CD4-positive, alpha-beta T cell (primary cell): Measurements from ENCODE around the gene DNAAF1. TPM values are rescaled to one million over a fixed set of nuclear protein-coding genes. Genes with fewer than 3 reads are reported as not detected.

ENCODE experiments used
- ATAC-seq: fragments of 200-7000 bp; cut with Tn5 transposase; one replicate; pipeline ENCODE4 v1.10.0; 2022; ENCODE audit warnings: mild to moderate bottlenecking; ENCODE audit not compliant: poor library complexity
- CTCF ChIA-PET: fragments of 350-600 bp; sonication (Branson Sonifier 250); formaldehyde crosslinking; loops from one replicate; lab custom pipeline; 2021; ENCODE audit warnings: antibody characterized with exemption, inconsistent platforms; lab: Charles Lee
- POLR2A ChIA-PET: fragments of 350-600 bp; sonication (Branson Sonifier 250); formaldehyde crosslinking; loops from one replicate; lab custom pipeline; 2021; ENCODE audit warnings: antibody characterized with exemption, inconsistent platforms; lab: Charles Lee
- DNase-seq, 14 experiments: peaks; one replicate each; pipeline ENCODE4 v3.0.0-alpha.2; 2013 to 2020; ENCODE audit warnings: mixed read lengths in 2 of 14
- H3K27ac ChIP-seq, 2 donors: one replicate each; pipeline versions ENCODE4 v1.5.1 to v1.7.0; 2013; ENCODE audit warnings: low read length in 2 of 2, low read depth in 1 of 2, mild to moderate bottlenecking in 1 of 2
- H3K27me3 ChIP-seq, 2 experiments: 1 replicate in 1 of 2; 2 replicates in 1 of 2; pipeline versions ENCODE4 v1.6.1 to v1.7.0; 2013; ENCODE audit warnings: low read length in 2 of 2, control low read depth in 1 of 2, mild to moderate bottlenecking in 1 of 2, moderate library complexity in 1 of 2; ENCODE audit not compliant: insufficient read depth in 2 of 2, control insufficient read depth in 1 of 2
- H3K36me3 ChIP-seq: one replicate; pipeline ENCODE4 v1.6.1; 2013; ENCODE audit warnings: low read length, control low read depth; ENCODE audit not compliant: insufficient read depth
- H3K4me1 ChIP-seq: one replicate; pipeline ENCODE4 v1.6.1; 2013; ENCODE audit warnings: low read length, control low read depth; ENCODE audit not compliant: insufficient read depth
- H3K4me3 ChIP-seq: one replicate; pipeline ENCODE4 v1.5.1; 2013; ENCODE audit warnings: mild to moderate bottlenecking, low read length, moderate library complexity
- H3K9me3 ChIP-seq, 2 experiments: 1 replicate in 1 of 2; 2 replicates in 1 of 2; pipeline versions ENCODE4 v1.6.1 to v1.7.0; 2013; ENCODE audit warnings: low read length in 2 of 2, mild to moderate bottlenecking in 2 of 2, control low read depth in 1 of 2, moderate library complexity in 1 of 2; ENCODE audit not compliant: control insufficient read depth in 1 of 2, insufficient read depth in 1 of 2
- H3K27ac Mint-ChIP-seq: one replicate; pipeline ENCODE4 v1.8.0; 2020; ENCODE audit warnings: mixed read lengths
- H3K27me3 Mint-ChIP-seq: one replicate; pipeline ENCODE4 v1.8.0; 2021; ENCODE audit warnings: mixed read lengths
- H3K36me3 Mint-ChIP-seq: one replicate; pipeline ENCODE4 v1.8.0; 2021; ENCODE audit warnings: low read depth, mixed read lengths
- H3K4me1 Mint-ChIP-seq: one replicate; pipeline ENCODE4 v1.8.0; 2021; ENCODE audit warnings: low read depth, mixed read lengths
- H3K4me3 Mint-ChIP-seq: one replicate; pipeline ENCODE4 v1.8.0; 2020; ENCODE audit warnings: mild to moderate bottlenecking, mixed read lengths
- H3K9me3 Mint-ChIP-seq: one replicate; pipeline ENCODE4 v1.8.0; 2020; ENCODE audit warnings: mixed read lengths
- CTCF ChIP-seq: fragments of 200-600 bp; IDR thresholded peaks from one replicate; pipeline ENCODE4 v1.8.0; 2022; ENCODE audit warnings: antibody characterized with exemption, mild to moderate bottlenecking
- intact Hi-C, 2 experiments: fragments of 100-400 bp; cut with DNase I in 1 of 2; cut with micrococcal nuclease in 1 of 2; formaldehyde crosslinking; loops; one replicate each; pipeline versions ENCODE4 v1.15.1 to v1.9.0; 2023 to 2025; cut with DNase I, micrococcal nuclease
- polyA plus RNA-seq, 2 donors: library from polyadenylated mRNA; unstranded; fragments of 120-200 nt; gene quantifications; one replicate each; pipeline ENCODE4 v1.2.1, GENCODE V29; 2013
- total RNA-seq, 174 experiments: library from RNA in 2 of 174; stranded (reverse) in 2 of 174; gene quantifications; one replicate each; pipeline ENCODE4 v1.2.3 and lab custom pipeline; 2021 to 2026

Gene DNAAF1
- not detected for total RNA-seq
- polyA plus RNA-seq (2013, experiment 1 of 2), result 0.27 TPM
- polyA plus RNA-seq (2013, experiment 2 of 2), result 0.46 TPM
- 0 to 0.34 (median 0.05) reads per million in 172 experiments for total RNA-seq (lab: John Stamatoyannopoulos, UW)

- peak; percentile 87 to 98 (median 95) for DNase-seq
- ATAC-seq, result peak; percentile 81
- peaks cover 6% of the 10 kb centered on the region for H3K36me3 Mint-ChIP-seq
- H3K27ac Mint-ChIP-seq, result peak within 1 kb of the TSS; percentile 85
- ChIA-PET POLR2A (interaction anchor here (0.6 to 3.6 kb wide), 5 partner anchors 9 to 53 kb away, joined by 3 to 38 read pairs (median 3); partner anchors contain the start of genes MBTPS1 and TAF1C), CTCF (interaction anchor here (1.0 to 1.5 kb wide), 4 partner anchors 28 to 61 kb away, joined by 3 to 16 read pairs (median 8); partner anchors contain the start of genes MBTPS1 and TAF1C)
- H3K4me3 Mint-ChIP-seq, result peak within 1 kb of the TSS; percentile 93
- peaks cover 18% of the 10 kb centered on the region for H3K4me1 Mint-ChIP-seq
- H3K4me1 ChIP-seq, result peaks cover 20% of the 10 kb centered on the region
- TF ChIP-seq CTCF, result no peak
- peaks cover 0 to 7% of the 10 kb centered on the region in 2 experiments for H3K27me3 ChIP-seq
- peak within 1 kb of the TSS in 1 of 2 donors; percentile 59 for H3K27ac ChIP-seq
- H3K9me3 ChIP-seq, result no peaks in the 10 kb centered on the region
- H3K4me3 ChIP-seq, result peak within 1 kb of the TSS; percentile 79
- H3K27me3 Mint-ChIP-seq, result no peaks in the 10 kb centered on the region
- intact Hi-C loops, result loop anchor here (1.0 to 2.0 kb wide), 5 partner anchors 28 to 60 kb away; partner anchors contain the start of genes MBTPS1 (in 1 of the 2) and TAF1C (in 1 of the 2)
- no peaks in the 10 kb centered on the region for H3K36me3 ChIP-seq
- H3K9me3 Mint-ChIP-seq, result no peaks in the 10 kb centered on the region
These were observed at the start of gene DNAAF1, which contains the start of gene HSDL1 for GRCh38 chr16:84144859-84145639. Gene DNAAF1 (plus strand): TSS chr16:84145308. CDS start chr16:84145441, 133 bp downstream. Gene HSDL1 (minus strand): TSS chr16:84145177. CDS start chr16:84131321, 13,856 bp downstream.

- Histone ChIP-seq H3K4me1 (no peaks in the 10 kb centered on the region), H3K27me3 (no peaks in the 10 kb centered on the region), H3K4me3 (no peak overlapping the region), H3K9me3 (no peaks in the 10 kb centered on the region), H3K27ac (no peak overlapping the region), H3K36me3 (peaks cover 85% of the 10 kb centered on the region)
- ChIA-PET POLR2A (no interaction called here), CTCF (interaction anchor here (0.7 to 1.2 kb wide), 2 partner anchors 11 to 91 kb away, joined by 3 to 4 read pairs; partner anchors contain the start of gene TAF1C)
- Mint-ChIP-seq H3K27ac (no peak overlapping the region), H3K4me3 (no peak overlapping the region), H3K36me3 (peaks cover 97% of the 10 kb centered on the region), H3K27me3 (no peaks in the 10 kb centered on the region), H3K9me3 (no peaks in the 10 kb centered on the region), H3K4me1 (peaks cover 15% of the 10 kb centered on the region)
- DNase-seq, result no peak
- no peak for ATAC-seq
- intact Hi-C loops, result no loop called here
- no peak for TF ChIP-seq CTCF
These were observed 49.6 kb upstream of the DNAAF1 start for GRCh38 chr16:84095466-84095865.

- no peak for ATAC-seq
- TF ChIP-seq CTCF, result no peak
These were observed 48.6 kb upstream of the DNAAF1 start for GRCh38 chr16:84096447-84097005.

More at GRCh38 chr16:84096447-84097005, 48.6 kb upstream of the DNAAF1 start:
- DNase-seq, result no peak
- H3K27ac ChIP-seq, result no peak overlapping the region
- peaks cover 97% of the 10 kb centered on the region for H3K36me3 Mint-ChIP-seq
- H3K9me3 Mint-ChIP-seq, result no peaks in the 10 kb centered on the region
- intact Hi-C loops, result no loop called here
- CTCF ChIA-PET, result interaction anchor here (0.7 to 1.2 kb wide), 3 partner anchors 12 to 90 kb away, joined by 3 to 5 read pairs (median 4); partner anchors contain the start of gene TAF1C
- H3K36me3 ChIP-seq, result peaks cover 79% of the 10 kb centered on the region
- no peaks in the 10 kb centered on the region for H3K4me1 ChIP-seq
- POLR2A ChIA-PET, result no interaction called here
- H3K4me3 ChIP-seq, result no peak overlapping the region
- H3K4me3 Mint-ChIP-seq, result no peak overlapping the region
- no peaks in the 10 kb centered on the region for H3K9me3 ChIP-seq
- no peak overlapping the region for H3K27ac Mint-ChIP-seq
- H3K27me3 Mint-ChIP-seq, result no peaks in the 10 kb centered on the region
- H3K4me1 Mint-ChIP-seq, result peaks cover 12% of the 10 kb centered on the region
- no peaks in the 10 kb centered on the region for H3K27me3 ChIP-seq
